ENCODE measurements around the gene RUNX3.

Gene RUNX3

DNA sequence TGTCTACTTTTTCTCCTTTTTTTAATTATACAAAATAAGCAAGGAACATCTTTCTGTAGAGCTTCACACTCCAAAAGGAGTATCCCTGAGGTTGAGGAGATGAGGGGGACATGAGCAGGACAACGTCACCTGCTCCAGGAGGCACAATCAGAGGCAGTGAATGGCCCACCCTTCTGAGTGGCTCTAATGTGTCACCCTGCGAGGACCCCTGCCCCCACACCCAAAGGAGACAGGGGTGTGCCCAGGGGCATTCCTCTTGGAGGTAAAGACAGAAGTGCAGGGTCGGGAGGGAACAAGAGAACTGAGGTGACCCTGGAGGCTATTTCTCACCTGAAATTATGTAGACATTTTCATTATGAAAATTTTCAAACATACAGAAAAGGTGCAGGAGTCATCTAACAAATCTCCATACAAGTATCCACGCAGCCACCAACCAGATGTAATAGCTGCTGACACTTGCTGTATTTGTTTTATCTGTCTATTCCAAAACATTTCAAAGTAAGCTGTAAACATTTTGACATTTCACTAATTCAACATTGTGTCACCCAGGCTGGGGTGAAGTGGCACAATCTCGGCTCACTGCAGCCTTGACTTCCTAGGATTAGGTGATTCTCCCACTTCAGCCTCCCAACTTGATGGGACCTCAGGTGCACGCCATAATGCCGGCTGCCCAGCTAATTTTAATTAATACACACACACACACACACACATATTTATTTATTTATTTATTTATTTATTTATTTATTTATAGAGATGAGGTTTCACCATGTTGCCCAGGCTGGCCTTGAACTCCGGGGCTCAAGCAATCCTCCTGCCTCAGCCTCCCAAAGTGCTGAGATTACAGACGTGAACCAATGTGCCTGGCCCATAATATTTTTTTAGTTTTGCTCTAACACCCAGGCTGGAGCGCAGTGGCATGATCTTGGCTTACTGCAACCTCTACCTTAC lies 70.7 kb downstream of the RUNX3 start:
- DNase-seq, result no peak

DNA sequence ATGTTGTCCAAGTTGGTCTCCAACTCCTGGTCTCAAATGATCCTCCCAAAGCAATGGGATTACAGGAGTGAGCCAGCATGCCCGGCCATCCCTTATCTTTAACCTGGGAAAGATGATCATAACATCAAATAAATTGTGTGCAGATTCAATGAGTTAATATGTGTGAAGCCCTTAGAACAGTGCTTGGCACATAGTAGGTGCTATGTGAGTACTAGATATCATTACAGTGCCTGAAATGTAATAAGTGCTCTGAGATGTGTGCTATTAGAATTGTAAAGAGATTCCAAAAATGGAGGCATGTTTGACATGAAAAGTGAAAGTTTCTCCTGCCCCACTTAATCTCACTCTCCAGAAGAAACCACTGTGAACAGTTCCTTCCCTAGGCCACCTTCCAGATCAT lies 71.8 kb downstream of the RUNX3 start:
- no peak for DNase-seq

DNA sequence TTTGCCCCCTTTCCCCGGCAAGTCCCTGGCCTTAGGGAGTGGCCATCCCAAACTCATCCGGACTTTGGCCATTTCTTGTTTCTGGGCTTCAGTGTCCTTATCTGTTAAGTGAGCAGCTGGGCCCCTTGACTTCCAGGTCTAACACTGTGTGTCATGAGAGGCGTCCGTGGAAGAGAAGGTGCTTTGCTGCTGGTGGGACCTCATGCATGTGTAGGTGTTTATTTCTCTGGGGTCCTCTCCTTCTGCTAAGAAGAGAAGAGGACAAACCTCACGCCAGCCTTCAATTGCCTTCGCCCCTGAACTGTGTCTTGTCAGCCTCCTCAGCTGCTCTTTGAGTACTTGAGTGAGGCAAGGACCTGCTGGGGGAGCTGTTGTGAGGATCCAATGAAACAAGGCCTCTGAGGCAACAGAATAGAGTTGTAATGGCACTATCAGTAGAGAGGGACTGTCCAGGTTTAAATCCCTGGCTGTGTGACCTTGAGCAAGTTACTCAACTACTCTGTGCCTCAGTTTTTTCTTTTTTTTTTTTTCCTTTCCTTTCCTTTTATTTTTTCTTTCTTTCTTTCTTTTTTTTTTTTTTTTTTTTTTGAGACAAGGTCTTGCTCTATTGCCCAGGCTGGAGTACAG lies 72.5 kb downstream of the RUNX3 start:
- DNase-seq, result no peak

DNA sequence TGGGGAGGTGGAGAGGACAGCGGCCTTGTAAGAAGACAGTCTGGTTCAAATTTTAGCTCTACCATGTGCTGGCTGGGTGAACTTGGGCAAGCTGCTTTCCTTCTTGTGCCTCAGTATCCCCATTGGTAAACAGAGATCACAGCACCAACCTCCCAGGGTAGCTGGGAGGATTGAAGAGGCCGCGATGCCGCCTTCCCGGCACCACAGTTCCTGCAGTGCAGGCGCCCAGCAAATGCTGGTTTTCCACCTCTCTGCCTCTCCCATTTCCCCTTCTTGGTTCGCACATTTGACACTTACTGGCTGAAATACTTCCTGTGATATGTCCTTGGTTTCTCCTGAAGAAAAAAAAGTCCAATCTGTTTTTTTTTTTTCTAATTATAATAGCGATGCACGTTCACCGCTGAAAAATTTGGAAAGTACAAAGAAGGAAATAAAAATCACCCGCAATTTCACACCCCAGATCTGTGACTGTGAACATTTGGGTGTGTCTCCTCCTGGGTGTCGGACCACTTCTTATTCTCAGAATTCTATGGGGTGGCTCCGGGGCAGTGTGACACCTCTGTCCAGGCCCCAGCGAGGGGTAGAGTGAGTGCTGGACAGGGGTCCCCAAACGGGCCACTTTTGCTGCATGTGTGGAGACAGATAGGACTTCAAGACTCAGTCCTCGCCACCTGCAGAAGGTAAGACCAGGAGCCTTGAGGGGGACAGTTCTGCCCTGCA lies 73.1 kb downstream of the RUNX3 start:
- DNase-seq, result no peak

DNA sequence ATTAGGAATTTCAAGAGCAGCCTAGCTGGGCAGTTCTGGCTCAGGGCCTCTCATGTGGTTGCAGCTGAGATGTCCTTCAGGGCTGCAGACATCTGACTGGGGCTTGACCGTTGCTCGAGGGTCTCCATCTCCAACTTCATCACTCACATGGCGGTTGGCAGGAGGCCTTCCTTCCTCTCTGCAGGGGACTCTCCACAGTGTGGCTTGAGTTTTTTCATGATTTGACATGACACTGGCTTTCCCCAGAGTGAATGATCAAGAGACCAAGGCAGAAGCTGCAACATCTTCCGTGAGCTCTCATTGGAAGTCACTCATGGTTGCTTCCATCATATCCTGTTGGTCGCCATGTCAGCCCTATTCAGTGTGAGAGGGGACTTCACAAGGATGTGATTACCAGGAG lies 74.6 kb downstream of the RUNX3 start:
- DNase-seq, result no peak

- DNase-seq, result no peak
These were observed 76.4 kb downstream of the RUNX3 start for GRCh38 chr1:24853649-24854048.

GRCh38 chr1:24850328-24850920 lies 79.7 kb downstream of the RUNX3 start:
- DNase-seq, result no peak

DNA sequence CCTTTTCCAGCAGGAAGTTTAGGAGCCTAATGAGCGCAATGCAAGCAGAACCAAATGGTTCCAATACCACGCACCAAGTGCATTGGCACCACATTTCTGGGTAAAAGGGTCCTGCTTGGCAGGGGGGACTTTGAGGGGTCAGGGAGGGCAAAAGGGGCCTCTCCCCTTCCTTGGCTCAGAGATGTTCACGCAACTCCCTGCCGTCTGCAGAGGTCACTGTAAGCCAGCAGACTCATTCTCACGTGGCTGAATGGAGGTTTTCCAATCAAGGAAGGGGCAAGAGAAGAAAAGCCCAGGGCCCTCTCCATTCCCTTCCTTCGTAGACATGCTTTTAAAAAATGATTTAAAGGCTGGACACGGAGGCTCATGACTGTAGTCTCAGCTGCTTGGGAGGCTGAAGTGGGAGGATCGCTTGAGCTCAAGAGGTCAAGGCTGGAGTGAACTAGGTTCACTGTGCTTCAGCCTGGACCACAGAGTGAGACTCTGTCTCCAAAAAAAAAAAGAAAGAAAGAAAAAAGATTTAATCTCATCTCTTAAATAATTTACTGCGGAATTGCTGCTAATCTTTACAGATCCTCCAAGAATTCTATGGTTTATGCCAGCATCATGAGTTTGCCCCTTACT lies 80.3 kb downstream of the RUNX3 start:
- DNase-seq, result peak; percentile 24

Data from DMS153 (cell line).